Amniotic epithelial cell (primary cell): Measurements from ENCODE around the gene ILF3.
"Not testable (repeated sequence)": the region's sequence is repeated elsewhere in the genome, so short reads cannot be mapped to it uniquely, and the experiment has no call there.

Experiments
- DNase-seq: peaks from one replicate; pipeline ENCODE4 v3.0.0-alpha.2; 2010; ENCODE audit warnings: low read depth

The ILF3 gene

DNA sequence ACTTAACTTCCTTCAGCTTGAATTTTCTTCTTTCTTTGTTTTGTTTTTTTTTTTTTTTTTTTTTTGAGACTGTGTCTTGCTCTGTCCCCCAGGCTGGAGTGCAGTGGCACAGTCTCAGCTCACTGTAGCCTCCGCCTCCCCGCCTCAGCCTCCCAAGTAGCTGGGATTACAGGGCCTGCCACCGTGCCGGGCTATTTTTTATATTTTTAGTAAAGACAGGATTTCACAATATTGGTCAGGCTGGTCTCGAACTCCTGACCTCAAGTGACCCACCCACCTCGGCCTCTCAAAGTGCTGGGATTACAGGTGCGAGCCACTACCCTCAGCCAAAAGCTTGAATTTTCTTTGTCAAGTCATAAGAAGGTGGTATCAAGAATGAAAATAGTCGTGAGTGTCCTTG lies 21.1 kb downstream of the ILF3 start:
- not testable (repeated sequence) for DNase-seq

DNA sequence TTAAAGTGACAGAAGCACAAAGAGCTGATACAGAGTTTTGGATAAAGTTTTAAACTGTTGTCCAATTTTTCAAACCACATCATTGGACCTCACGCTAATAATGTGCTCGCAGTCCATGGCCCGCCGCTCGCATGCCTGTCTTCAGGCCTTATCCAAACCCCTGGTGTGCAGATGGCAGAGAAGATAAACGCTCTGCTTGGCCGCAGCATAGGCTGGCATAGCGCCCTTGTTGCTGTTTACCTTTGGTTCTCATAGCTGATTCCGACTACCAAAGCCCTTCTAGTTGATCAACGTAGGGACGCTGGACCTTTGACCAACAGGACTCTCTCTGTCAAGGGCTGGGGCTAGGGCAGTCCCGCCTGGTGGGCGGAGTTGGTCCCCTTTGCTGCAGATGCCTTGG lies 23.6 kb downstream of the ILF3 start:
- no peak for DNase-seq

DNA sequence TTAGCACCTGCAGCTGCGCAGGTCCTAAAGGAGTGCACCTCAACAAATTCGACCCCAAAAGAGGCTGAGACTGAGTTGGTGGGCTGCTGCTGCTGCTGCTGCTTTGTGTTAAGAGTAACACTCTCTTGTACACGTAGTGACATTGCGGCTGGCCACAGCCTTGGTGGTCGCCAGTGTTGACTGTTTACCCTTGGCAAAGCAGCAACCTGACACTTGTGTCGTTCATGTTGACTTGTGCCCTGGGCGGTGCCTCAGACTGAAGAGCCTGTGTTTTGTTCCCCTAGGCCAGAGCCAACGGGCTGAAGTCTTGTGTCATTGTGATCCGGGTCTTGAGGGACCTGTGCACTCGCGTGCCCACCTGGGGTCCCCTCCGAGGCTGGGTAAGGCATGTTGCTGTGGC lies 24.7 kb downstream of the ILF3 start:
- no peak for DNase-seq

DNA sequence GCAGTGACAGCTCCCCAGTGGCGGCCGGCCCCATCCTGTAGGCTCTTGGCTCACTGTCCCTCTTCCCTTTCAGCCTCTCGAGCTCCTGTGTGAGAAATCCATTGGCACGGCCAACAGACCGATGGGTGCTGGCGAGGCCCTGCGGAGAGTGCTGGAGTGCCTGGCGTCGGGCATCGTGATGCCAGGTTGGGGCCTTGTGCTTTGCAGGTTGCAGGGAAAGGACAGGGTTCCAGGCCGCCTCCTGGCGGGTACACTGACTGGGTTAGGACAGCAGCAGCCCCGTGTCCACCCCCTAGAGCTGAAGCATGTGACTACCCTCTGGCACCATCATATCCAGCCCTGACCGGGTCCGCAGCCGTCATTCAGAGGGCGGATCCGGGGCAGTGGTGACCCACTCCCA lies 25.6 kb downstream of the ILF3 start:
- no peak for DNase-seq

DNA sequence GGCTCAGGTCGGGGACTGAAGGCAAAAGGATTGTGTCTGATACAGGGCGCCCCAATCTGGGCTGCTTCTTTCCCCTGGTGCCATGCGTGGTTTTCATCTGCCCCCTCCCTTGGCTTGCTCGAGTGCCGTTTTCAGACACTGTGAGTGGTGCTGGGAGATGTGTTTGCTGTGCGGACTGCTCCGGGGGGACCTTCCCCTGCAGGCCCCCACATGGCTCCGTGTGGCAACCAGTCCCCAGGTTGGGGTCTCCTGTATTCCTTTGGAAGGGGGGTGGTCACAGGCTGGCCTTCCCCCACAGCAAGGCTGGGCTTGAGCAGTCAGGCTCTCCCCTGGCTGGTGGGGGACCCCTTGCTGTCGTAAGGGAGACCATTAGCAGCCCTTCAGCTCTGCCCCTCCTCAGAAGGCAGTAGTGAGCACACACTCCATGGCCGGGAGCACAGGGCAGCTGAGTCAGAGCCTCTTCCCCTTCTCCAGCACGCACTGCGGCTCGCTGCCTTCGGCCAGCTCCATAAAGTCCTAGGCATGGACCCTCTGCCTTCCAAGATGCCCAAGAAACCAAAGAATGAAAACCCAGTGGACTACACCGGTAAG lies 26.5 kb downstream of the ILF3 start:
- DNase-seq = no peak

DNA sequence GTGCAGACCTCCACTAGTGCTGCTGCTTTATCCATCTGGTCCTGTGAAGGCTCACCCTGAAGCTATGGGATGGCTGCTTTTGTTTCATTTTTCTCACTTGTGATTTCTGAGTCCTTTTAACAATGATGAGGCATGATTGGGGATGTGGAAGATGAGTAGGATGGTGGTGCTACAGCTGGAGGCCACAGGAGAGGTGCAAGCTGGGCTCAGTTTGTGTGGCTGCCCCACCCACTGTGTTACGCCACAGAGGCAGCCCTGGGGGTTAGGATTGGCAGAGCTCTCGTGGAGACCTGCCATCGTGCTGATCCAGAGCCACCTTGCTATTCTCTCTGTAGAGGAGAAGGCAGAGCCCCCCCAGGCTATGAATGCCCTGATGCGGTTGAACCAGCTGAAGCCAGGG lies 27.5 kb downstream of the ILF3 start:
- DNase-seq = no peak

DNA sequence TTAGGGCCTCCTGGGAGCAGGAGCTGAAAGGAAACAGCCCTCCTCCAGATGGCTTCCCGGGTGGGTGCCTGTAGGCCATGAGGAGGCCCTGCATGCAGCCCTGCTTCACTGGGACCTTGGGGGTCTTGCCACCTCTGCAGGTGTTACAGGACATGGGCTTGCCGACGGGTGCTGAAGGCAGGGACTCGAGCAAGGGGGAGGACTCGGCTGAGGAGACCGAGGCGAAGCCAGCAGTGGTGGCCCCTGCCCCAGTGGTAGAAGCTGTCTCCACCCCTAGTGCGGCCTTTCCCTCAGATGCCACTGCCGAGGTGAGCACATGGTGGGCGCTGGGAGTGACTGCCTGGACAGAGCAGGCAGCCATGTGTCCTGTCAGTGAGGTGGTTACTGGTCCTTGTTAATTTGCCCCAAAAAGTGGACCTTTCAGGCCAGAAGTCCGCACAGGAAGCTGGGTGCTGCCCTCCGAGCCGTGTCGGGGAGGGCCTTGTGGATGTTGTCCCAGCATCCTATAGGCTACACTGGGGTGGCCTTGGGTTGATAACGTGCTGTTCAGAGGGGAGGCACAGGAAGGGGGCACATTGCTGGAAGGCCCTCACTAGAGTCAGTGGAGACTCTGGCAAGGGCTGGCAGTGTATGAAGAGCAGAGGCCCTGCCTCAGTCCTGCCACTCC lies 28.4 kb downstream of the ILF3 start:
- DNase-seq = no peak

DNA sequence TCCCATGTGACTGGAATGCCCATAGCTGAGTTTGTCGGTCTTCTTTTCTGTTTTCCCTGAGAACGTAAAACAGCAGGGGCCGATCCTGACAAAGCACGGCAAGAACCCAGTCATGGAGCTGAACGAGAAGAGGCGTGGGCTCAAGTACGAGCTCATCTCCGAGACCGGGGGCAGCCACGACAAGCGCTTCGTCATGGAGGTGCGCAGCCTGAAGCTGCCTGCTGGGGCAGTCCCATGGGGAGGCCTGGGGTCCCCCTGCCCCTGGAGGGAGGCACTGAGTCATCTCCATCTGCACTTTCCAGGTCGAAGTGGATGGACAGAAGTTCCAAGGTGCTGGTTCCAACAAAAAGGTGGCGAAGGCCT lies 28.9 kb downstream of the ILF3 start:
- DNase-seq = no peak

DNA sequence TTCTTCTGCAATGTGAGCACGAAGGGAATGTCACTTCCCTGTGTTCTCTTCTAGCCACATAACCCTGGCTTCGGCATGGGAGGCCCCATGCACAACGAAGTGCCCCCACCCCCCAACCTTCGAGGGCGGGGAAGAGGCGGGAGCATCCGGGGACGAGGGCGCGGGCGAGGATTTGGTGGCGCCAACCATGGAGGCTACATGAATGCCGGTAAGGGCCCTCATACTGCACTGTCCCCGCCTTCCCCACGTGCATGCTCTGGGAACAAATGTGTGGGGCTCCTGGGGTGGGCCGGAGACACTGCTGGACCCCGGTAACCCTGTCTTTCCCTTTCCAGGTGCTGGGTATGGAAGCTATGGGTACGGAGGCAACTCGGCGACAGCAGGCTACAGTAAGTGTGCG lies 29.4 kb downstream of the ILF3 start:
- DNase-seq = no peak

DNA sequence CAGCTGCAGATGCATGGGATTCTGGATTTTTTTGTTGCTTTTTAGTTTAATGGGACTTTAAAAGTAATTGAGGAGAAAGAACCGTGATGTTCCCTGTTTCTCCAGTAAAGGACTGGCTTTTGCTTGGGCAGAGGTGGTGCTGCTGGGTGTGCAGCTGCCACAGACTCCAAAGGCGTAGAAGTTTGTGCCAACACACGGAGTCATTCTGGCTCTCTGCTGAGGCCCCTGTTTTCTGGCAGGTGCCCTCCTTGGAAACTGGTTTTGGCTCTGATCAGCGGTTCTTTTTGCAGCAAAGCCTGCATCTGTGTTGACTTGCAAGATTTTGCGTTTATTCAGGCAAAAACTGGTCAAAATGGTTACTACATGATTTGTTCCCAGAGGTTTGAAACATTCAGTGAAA lies 31.1 kb downstream of the ILF3 start:
- no peak for DNase-seq

DNA sequence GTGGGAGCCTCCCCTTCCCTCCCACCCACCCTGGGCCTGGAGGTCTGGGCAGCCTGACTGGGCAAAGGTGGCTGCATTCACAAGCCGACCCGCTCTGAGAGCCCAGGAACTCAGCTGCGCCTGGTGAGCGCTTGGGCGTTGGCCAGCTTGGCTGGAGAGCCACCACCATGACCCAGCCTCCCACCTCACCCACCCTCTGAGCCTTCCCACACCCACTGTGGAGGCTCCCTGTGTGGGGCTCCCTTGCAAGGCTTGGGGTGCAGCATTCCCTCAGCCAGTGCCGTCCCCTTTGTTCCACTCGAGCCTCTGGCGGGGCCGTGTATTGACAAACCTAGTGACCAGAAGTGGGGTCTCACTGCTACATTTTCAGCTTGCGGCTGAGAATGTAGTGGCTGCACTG lies 32.0 kb downstream of the ILF3 start:
- DNase-seq = no peak

DNA sequence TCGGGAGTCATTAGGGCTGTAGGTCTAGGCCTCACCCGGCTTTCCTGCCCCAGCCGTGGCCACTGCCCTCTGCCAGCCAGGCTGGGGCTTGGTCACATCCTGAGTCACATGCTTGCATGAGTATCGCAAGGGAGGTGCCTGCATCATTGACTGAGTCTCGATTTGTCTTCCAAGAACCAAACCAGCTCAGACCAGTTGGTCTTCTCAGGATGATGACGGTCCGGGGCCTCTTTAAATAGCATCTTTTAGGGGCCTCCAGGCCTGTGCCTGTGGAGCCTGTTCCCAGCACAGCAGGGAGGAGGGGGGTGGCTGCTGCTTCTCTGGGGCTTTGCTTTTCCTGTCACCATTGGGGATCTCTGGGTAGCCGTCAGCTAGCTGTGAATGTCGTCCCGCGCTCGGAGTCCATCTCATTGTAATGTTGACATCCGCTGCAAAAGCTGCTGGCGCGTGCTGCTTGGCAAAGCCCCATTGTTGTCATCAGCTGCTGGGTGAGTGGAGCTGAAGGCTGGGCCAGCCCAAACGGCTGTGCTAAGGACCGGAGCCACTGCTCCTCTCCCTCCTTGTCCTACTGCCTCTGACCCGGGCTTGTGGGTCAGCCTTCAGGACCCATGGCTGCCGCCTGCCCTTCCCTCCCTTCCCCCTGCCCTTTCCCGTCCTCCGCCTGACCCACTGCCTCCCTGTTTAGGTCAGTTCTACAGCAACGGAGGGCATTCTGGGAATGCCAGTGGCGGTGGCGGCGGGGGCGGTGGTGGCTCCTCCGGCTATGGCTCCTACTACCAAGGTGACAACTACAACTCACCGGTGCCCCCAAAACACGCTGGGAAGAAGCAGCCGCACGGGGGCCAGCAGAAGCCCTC lies 32.7 kb downstream of the ILF3 start:
- no peak for DNase-seq

DNA sequence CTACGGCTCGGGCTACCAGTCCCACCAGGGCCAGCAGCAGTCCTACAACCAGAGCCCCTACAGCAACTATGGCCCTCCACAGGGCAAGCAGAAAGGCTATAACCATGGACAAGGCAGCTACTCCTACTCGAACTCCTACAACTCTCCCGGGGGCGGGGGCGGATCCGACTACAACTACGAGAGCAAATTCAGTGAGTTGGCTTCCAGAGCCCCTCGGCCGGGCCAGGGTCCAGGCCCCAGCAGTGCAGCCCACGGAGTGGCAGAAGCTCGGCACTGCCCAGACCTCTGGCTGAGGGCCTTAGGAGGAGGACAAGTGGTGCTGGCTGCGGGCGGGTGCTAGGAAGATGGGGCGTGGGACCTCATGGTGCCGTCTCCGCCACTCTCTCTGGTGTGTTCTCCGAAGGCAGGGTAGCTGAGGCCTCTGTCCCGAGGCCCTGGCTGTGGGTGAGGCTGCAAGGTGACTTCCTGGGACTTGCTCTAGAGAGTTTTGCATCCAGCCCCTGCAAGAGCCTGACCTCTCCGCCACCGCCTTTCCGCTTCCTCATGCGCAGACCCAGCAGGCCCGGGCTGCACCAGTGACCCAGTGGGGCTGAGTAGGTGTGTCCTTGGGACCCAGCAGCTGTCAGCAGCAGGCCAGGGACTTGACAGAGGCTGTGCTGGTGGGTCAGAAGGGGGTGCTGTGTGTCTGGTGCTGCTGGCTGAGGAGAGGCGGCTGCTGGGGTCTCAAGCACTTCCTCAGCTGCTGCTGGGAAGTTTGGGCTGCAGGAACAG lies 33.6 kb downstream of the ILF3 start:
- no peak for DNase-seq

DNA sequence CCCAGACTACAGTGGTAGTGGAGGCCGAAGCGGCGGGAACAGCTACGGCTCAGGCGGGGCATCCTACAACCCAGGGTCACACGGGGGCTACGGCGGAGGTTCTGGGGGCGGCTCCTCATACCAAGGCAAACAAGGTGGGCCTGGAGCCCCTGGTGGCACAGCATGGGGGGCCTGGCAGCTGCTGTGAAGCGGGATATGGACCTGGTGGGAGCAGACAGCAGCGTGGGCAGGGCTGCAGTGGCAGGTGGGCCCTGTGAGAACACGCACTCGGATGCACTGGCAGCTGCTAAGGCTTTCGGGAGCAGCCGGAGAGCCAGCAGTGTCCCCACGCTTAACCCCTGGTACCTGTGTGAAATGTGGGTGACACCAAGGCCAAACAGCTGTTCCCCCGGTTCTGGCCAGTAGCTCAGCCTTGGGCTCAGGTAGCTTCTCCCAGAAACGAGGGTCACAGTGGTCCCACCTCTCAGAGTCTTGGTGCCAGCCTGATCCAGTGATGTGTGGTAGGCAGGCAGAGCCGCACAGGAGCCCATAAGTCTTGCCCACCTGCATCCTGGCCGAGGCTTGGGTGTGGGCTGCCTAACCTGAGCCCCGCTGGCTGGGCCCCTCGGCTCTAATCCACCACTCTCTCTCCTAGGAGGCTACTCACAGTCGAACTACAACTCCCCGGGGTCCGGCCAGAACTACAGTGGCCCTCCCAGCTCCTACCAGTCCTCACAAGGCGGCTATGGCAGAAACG lies 34.6 kb downstream of the ILF3 start:
- no peak for DNase-seq

DNA sequence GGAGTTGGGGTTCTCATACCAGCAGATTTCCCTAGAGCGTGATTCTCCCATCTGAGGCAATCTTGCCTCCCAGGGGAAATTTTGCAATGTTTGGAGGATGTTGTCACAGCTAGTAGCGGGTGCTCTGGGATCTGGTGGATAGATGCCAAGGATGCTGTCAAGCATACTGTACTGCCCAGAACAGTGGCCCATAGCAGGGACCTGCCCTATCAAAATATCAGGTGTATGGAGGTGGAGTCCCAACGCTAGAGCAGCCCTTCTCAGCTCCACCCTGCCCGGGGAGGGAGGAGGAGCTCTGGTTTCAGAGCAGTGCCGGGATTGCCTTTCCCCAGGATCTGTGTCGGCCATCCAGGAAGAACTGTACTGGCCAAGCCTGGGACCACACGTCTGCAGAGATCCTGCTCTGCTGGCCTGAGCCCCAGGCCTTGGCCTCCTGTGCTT lies 36.2 kb downstream of the ILF3 start:
- peak; percentile 86 for DNase-seq

DNA sequence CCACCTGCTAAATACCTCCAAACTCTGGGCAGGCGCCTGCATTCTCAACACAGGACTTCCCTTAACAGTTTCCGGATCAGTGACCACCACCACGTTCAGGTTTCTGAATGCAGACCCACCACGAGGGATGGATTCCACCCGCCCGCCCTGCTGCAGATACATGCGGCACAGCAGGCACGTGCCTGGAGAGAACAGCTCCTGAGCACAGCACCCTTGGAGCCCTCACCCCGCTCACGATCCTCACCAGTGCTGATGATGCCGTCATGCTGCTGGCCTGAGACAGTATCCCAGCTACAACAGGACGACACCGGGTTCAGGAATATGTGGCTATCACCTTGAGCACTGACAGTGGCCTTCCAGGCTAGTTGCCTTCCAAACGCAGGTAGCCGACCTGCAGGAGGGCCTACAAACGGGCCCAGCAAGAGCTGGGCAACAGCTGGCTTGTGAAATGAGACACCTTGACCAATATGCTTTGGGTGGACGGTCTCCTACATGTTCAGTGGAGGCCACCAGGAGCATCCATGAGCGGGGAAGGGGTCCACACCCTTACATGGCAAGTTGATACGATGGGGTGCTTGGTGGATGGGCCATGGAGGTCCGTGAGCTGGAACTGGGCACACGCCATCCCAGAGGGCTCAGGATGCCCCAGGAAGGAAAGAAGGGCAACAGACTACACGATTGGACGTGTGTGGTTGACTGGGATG lies 37.2 kb downstream of the ILF3 start:
- DNase-seq = no peak

DNA sequence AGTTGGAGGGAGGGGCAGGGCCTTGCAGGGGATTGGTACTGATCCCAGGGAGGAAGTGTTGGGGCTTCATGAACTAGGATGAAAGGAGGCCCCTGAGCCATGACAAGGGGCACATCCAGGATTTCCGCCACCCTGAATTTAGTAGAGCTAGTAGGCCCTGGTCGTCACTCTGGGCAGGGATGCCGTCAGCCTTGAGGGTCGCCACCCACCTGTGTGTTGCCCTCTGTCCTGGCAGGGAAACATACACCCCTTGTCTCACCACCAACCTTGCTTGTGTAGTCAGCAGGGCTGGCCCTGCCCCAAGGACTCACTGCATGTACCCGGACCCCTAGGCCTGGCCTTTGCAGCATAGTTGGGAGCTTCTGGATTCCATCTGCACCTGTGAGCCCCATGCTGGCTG lies 37.7 kb downstream of the ILF3 start:
- no peak for DNase-seq

DNA sequence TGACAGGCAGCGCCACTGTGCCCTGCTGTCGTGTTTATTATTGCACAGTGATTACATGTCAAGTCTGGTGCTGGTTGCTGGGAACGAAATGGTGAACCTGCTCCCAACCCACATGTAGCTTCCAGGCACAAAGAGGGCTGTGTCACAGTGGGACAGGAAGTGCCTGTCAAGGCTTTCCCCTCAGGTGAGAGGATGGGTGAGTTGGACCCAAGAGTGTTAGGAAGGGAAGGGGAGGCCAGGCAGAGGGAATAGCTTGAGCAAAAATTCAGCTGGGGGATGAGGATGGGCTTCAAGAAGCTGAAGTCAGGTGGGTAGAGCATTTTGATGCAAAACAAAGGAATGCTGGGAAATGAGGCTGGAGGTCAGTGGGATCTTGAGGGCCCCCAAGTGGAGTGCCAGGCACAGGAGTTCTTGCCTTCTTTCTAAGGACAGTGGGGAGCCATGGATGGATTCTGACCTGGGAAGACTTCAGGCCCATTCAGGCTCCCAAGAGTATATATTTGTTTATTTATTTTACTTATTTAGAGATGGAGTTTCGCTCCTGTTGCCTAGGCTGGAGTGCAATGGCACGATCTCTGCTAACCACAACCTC lies 38.6 kb downstream of the ILF3 start:
- no peak for DNase-seq

DNA sequence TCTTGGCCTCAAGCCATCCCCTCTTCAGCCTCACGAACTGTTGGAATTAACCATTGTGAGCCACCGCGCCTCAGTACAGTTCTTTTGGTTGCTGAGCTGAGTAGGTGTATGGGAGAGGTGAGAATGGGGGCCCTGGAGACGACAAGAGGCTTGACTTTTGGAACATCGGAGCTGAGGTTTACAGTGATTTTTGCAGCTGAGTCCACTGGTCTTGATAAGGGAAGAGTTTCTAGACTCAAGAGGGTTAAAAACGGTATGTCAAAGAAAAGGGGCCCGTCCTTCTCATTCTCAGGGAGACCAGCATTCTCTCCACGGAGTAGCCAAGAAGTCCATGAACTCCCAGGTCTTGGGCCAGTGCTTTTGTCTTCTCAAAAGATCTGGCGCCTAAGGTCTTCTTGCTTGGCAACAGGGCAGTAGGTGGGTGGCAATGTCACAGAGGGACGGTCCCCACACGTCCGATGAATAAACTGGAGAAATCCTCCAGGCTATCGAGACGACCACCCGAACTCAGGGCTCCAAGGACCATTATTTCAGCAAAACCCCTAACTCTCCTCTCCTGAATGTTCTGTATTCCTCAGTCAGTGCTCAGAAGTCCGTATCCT lies 40.7 kb downstream of the ILF3 start:
- DNase-seq = no peak
